Measurements from ENCODE around the gene ST6GAL1.
"Not testable (repeated sequence)": the region's sequence is repeated elsewhere in the genome, so short reads cannot be mapped to it uniquely, and the experiment has no call there.

The ST6GAL1 gene

DNA sequence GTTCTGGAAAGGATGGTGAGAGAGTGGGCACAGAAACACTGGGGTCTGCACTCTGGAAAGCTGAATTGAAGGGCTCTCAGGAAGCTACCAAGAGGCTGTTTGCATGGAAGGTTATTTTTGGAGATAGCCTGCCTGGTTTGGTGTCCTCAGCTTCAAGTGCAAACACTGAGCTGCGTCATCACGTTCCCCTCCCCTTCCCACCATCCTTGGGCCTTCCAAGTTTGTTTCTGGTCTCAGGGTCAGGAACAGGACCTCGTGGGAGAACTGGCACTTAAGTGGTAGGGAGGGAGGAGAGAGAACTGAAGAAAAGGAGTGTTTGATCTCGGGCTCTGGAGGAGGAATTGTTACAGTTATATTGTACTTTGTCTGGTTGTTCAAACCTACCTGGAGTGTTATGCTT is 10.6 kb downstream of the ST6GAL1 start:
- no peak for DNase-seq (ENCODE audit: low spot score)

GRCh38 chr3:186942168-186942567 is 11.8 kb downstream of the ST6GAL1 start:
- DNase-seq (ENCODE audit: low spot score), result no peak

- no peak for DNase-seq (ENCODE audit: low spot score)
Observed at GRCh38 chr3:186945255-186945823, 15.0 kb downstream of the ST6GAL1 start.

- DNase-seq (ENCODE audit: low spot score), result no peak
Observed at GRCh38 chr3:186946756-186947375, 16.5 kb downstream of the ST6GAL1 start.

GRCh38 chr3:186949281-186949982 is 19.1 kb downstream of the ST6GAL1 start:
- DNase-seq (ENCODE audit: low spot score), result no peak

GRCh38 chr3:186950402-186951093 is 20.2 kb downstream of the ST6GAL1 start:
- no peak for DNase-seq (ENCODE audit: low spot score)

DNA sequence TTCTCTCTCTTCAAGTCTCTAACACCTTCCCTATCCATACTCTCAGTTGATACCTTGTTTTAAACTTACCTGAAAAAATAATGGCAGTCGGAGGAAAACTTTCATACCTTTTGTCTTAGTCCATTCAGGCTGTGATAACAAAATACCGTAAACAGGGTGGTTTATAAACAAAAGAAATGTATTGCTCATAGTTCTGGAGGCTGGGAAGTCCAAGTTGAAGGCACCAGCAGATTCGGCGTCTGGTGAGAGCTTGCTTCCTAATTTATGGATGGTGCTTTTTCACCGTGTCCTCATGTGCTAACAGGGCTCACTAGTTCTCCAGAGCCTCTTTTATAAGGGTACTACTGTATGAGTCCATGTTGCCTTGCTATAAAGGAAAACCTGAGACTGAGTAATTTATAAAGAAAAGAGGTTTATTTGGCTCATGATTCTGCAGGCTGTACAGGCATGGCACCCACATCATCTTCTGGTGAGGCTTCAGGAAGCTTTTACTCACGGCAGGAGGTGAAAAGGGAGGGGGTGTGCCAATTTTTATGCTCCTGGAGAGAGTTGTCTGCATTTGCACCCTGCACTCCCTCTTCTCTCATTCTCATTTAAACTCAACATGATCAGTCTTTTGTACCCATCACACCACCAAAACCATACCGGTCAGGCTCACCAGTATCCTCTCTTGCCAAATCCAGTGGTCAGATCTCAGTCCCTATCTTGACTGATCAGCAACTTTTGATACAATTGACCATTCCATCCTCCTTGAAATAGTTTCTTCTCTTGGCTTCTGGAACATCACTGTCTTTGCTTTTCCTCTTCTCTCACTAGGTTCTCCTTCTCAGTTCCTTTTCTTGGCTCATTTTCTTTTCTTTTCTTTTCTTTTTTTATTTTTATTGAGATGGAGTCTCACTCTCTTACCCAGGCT is 21.6 kb downstream of the ST6GAL1 start:
- no peak for DNase-seq (ENCODE audit: low spot score)

DNA sequence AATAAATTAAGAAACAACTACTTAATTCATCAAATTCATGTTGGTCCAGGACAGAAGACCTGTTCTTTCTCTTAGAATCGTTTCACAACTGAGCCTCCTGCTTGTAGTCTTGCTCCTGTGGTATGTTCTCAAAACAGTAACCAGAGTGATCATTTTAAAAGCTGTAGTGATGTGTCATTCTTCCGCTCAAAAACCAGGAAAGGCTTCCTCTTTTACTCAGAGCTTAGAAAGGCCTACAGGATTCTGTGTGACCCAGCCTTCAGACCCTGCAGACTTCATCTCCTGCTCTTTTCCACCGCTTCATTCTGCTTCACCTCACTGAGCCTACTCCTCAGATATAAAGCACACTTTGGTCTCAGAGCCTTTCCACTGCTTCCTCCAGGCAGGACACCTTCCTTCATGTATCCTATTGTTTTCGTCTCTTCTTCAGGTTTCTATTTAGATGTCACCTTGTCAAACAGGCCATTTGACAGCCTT is 22.7 kb downstream of the ST6GAL1 start:
- no peak for DNase-seq (ENCODE audit: low spot score)

DNA sequence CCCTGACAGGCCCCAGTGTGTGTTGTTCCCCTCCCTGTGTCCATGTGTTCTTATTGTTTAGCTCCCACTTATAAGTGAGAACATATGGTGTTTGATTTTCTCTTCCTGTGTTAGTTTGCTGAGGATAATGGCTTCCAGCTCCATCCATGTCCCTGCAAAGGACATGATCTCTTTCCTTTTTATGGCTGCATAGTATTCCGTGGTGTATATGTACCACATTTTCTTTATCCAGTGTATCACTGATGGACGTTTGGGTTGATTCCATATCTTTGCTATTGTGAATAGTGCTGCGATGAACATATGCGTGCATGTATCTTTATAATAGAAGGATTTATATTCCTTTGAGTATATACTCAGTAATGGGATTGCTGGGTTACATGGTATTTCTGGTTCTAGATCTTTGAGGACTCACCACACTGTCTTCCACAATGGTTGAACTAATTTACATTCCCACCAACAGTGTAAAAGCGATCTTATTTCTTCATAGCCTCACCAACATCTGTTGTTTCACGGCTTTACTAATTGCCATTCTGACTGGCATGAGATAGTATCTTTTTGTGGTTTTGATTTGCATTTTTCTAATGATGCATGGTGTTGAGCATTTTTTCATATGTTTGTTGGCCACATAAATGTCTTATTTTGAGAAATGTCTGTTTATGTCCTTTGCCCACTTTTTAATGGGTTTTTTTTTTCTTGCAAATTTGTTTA is 23.8 kb downstream of the ST6GAL1 start:
- DNase-seq (ENCODE audit: low spot score), result not testable (repeated sequence)

DNA sequence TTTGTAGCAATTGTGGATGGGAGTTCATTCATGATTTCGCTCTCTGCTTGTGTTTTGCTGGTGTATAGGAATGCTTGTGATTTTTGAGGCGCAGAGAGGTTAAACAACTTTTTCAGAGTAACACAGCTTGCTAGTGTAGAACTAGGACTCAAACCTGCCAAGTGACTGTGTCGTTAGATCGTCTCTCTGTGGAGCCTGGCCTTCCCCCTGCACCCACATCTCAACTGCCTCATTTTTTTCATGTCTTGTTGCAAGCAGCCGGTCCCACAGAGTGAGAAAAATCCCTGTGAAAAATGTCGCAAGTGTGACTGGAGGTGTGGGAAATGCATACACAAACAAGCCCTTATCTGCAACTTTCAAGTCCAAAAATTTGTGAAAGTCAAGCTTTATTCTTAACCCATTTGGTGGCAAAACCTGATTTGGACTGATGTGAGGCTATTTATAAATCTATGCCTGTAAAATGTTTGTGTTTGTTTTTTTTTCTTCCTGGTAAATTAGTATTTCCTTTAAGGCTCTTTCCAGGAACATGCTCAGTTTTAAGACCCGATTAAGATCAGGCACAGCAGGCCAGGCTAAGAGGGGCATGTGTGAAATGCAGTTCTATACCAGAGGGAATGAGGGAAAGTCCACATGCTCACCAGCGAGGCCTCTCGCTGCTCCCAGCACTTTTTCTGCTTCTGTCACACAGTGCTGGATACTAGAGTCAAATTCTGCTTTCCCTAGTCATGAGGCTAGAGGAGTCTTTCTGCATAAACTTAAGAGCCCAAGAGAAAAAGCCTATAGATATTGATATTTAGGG is 25.8 kb downstream of the ST6GAL1 start:
- no peak for DNase-seq (ENCODE audit: low spot score)

- no peak for DNase-seq (ENCODE audit: low spot score)
Observed at GRCh38 chr3:186959029-186959624, 28.8 kb downstream of the ST6GAL1 start.

GRCh38 chr3:186960347-186960746 is 30.0 kb downstream of the ST6GAL1 start:
- DNase-seq (ENCODE audit: low spot score), result no peak

- no peak for DNase-seq (ENCODE audit: low spot score)
Observed at GRCh38 chr3:186962445-186962844, 32.1 kb downstream of the ST6GAL1 start.

DNA sequence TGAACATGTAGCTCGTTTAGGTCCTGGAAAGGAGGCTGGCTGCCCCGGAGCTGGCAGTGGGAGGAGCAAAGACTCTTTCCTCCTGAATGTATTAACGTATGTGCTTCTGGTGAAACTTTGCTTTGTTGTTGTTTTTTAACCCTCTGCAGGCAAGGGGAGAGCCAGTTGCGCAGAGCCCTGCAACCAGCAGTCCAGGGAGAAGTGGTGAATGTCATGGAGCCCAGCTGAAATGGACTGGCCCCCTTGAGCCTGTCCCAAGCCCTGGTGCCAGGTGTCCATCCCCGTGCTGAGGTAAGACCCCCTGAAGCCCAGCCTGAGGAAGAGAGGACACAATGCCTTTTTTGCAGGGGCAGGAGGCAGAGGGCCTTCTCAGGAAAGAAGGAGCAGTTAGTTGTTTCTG is 33.3 kb downstream of the ST6GAL1 start:
- no peak for DNase-seq (ENCODE audit: low spot score)

- no peak for DNase-seq (ENCODE audit: low spot score)
Observed at GRCh38 chr3:186964071-186964470, 33.7 kb downstream of the ST6GAL1 start.

GRCh38 chr3:186964616-186965015 is 34.3 kb downstream of the ST6GAL1 start:
- no peak for DNase-seq (ENCODE audit: low spot score)

- no peak for DNase-seq (ENCODE audit: low spot score)
Observed at GRCh38 chr3:186965141-186965879, 35.0 kb downstream of the ST6GAL1 start.

DNA sequence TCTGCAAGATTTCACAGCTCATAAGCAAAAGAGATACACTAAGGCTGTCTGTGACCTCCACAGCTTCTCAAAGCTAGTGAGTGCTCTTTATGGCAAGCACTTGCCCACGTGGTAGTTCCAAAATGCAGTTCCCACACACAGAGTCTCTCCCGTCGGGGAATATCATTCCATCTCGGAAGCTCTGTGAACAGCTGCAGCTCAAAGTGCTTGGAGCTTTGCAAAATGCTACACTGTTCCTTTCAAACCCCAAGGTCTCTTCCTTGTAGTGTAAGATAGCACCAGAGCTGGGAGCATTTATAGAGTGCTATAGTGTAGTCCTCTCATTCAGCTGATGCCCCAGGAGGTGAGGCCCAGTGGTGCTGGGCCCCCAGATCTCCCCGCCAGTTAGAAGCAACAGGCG is 36.1 kb downstream of the ST6GAL1 start:
- no peak for DNase-seq (ENCODE audit: low spot score)

GRCh38 chr3:186967236-186967635 is 36.9 kb downstream of the ST6GAL1 start:
- DNase-seq (ENCODE audit: low spot score), result not testable (repeated sequence)
